Middle frontal gyrus (tissue), 1 donor: ENCODE results near the gene CYP19A1.

ENCODE experiments used
- DNase-seq: peaks from one replicate; pipeline ENCODE4 v3.0.0-alpha.2; 2015; ENCODE audit warnings: low spot score; ENCODE audit errors: extremely low spot score

Gene CYP19A1

GRCh38 chr15:51186891-51187290 lies 151.5 kb downstream of the CYP19A1 start:
- DNase-seq = no peak

- no peak for DNase-seq
These were observed 152.2 kb downstream of the CYP19A1 start for GRCh38 chr15:51186181-51186705.

GRCh38 chr15:51185213-51186159 lies 152.9 kb downstream of the CYP19A1 start:
- no peak for DNase-seq

GRCh38 chr15:51184627-51185026 lies 153.8 kb downstream of the CYP19A1 start:
- no peak for DNase-seq

GRCh38 chr15:51183076-51183475 lies 155.3 kb downstream of the CYP19A1 start:
- no peak for DNase-seq

- no peak for DNase-seq
These were observed 156.5 kb downstream of the CYP19A1 start for GRCh38 chr15:51181905-51182304.

GRCh38 chr15:51181221-51181620 lies 157.2 kb downstream of the CYP19A1 start:
- no peak for DNase-seq

GRCh38 chr15:51180534-51180933 lies 157.9 kb downstream of the CYP19A1 start:
- DNase-seq = no peak

- DNase-seq = no peak
These were observed 158.4 kb downstream of the CYP19A1 start for GRCh38 chr15:51180011-51180410.

- peak; percentile 65 for DNase-seq
These were observed 166.2 kb downstream of the CYP19A1 start for GRCh38 chr15:51172193-51172592.

- DNase-seq = no peak
These were observed 166.8 kb downstream of the CYP19A1 start for GRCh38 chr15:51171634-51171932.

- no peak for DNase-seq
These were observed 167.3 kb downstream of the CYP19A1 start for GRCh38 chr15:51170882-51171633.

- DNase-seq = peak; percentile 14
These were observed 169.7 kb downstream of the CYP19A1 start for GRCh38 chr15:51168700-51169099.

- DNase-seq = no peak
These were observed 174.6 kb downstream of the CYP19A1 start for GRCh38 chr15:51163843-51164242.

- peak; percentile 61 for DNase-seq
These were observed 175.3 kb downstream of the CYP19A1 start for GRCh38 chr15:51162865-51163762.

GRCh38 chr15:51161491-51162220 lies 176.7 kb downstream of the CYP19A1 start:
- no peak for DNase-seq

- peak; percentile 47 for DNase-seq
These were observed 177.9 kb downstream of the CYP19A1 start for GRCh38 chr15:51160484-51160883.
